ENCODE results near the gene SLC25A12. TPM values are rescaled to one million over a fixed set of nuclear protein-coding genes. Genes with fewer than 3 reads are reported as not detected.

SLC25A12 gene
- total RNA-seq, 1 donor from 2014 or later: 10.8 TPM

DNA sequence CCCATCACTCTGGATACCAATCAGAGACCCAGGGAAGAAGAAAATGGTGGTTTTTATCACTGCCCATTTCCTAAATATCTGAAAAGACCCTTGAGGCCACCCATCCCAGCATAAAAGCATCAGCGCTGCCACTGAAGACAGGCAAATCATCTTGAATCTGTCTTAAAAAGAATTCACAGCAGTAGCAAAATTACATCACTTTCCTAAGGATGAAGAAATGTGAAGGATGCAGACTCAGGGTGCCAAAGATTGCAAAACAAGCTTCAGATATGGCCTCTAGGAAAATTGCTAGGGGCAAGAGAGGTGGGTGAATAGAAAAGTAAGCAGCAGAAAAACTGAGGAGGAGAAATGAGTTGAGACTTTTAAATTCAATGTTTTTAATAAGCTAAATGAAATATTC, 70.0 kb downstream of the SLC25A12 start:
- peaks cover 10% of the 10 kb centered on the region for H3K36me3 ChIP-seq
- no peak for ATAC-seq
- no peaks in the 10 kb centered on the region for H3K27me3 ChIP-seq (ENCODE audit: low read depth)

DNA sequence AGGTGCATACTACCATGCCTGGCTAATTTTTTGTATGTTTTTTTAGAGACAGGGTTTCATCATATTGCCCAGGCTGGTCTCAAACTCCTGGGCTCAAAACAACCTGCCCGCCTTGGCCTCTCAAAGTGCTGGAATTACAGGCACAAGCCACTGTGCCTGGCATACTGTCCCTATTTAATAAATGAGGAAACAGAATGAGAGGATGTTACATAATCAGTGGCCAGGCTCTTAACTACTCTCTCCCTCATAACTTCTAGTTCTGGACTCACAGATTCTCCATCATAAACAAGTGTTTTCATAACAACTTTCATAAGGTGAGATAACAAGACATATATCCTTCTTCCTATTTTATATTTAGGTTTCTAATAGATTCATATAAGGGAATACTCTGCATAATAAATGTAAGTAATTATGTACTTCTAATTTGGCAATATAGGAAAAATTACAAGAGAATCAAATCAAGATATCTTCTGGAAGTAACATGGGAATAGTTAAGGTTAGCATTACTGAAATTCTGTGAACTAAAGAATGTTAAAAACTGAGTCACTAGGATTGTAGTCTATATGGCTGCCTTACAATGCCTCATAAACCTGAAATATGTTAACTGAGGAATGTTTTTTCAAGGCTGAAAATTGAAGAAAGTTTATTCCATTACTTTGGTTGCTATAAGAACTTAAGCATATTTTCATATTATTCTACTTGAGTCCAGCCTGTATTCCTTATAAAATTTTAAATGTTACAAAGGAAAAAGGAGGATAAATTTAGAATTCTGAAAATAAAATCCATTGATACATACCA, 71.3 kb downstream of the SLC25A12 start:
- no peaks in the 10 kb centered on the region for H3K9me3 ChIP-seq

More for the DNA sequence above, 70.0 kb downstream of the SLC25A12 start:
- TF ChIP-seq, protein P1, sequence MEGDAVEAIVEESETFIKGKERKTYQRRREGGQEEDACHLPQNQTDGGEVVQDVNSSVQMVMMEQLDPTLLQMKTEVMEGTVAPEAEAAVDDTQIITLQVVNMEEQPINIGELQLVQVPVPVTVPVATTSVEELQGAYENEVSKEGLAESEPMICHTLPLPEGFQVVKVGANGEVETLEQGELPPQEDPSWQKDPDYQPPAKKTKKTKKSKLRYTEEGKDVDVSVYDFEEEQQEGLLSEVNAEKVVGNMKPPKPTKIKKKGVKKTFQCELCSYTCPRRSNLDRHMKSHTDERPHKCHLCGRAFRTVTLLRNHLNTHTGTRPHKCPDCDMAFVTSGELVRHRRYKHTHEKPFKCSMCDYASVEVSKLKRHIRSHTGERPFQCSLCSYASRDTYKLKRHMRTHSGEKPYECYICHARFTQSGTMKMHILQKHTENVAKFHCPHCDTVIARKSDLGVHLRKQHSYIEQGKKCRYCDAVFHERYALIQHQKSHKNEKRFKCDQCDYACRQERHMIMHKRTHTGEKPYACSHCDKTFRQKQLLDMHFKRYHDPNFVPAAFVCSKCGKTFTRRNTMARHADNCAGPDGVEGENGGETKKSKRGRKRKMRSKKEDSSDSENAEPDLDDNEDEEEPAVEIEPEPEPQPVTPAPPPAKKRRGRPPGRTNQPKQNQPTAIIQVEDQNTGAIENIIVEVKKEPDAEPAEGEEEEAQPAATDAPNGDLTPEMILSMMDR (IDR thresholded peaks at IDR 0.05): no peak
- Histone ChIP-seq H3K4me1 (no peaks in the 10 kb centered on the region), H3K27ac (no peak overlapping the region), H3K4me3 (no peak overlapping the region), H3K9me3 (no peaks in the 10 kb centered on the region)
- no peak for DNase-seq
- intact Hi-C loops (cut with DNase I): no loop called here

DNA sequence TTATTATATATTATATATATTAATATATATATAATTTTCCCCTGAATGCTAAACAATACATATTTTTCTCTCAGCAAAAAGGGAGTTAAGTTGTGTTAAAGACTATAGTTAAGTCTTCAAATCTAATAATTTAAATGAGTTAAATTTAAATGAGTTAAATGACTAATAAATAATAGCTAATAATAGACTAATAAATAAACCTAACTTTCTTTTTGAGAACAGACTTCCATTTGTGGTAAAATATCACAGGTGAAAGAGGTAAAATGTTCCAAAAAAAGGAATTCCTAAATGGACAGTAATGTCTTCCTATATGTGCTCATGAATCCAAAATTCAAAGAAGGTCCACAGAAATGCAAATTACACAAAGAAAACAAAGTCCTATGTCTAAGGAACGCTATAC, 74.6 kb downstream of the SLC25A12 start:
- intact Hi-C loops (cut with DNase I): loop anchor here (10.0 kb wide), 1 partner anchor 285 kb away; the partner anchor contains the start of gene DLX2
- DNase-seq: no peak
- ATAC-seq: no peak
- Histone ChIP-seq H3K27me3 (ENCODE audit: low read depth) (no peaks in the 10 kb centered on the region), H3K9me3 (no peaks in the 10 kb centered on the region), H3K4me1 (no peaks in the 10 kb centered on the region), H3K36me3 (peaks cover 9% of the 10 kb centered on the region), H3K27ac (no peak overlapping the region), H3K4me3 (no peak overlapping the region)
- TF ChIP-seq, protein P1 (IDR thresholded peaks at IDR 0.05): no peak

More for the DNA sequence above, 71.3 kb downstream of the SLC25A12 start:
- ATAC-seq: peak in 1 of 2 donors; percentile 43
- peaks cover 10% of the 10 kb centered on the region for H3K36me3 ChIP-seq
- H3K27ac ChIP-seq: no peak overlapping the region
- H3K4me3 ChIP-seq: no peak overlapping the region
- H3K27me3 ChIP-seq (ENCODE audit: low read depth): no peaks in the 10 kb centered on the region
- TF ChIP-seq, protein P1 (IDR thresholded peaks at IDR 0.05): no peak
- no peak for DNase-seq
- H3K4me1 ChIP-seq: no peaks in the 10 kb centered on the region
- intact Hi-C loops (cut with DNase I): no loop called here

DNA sequence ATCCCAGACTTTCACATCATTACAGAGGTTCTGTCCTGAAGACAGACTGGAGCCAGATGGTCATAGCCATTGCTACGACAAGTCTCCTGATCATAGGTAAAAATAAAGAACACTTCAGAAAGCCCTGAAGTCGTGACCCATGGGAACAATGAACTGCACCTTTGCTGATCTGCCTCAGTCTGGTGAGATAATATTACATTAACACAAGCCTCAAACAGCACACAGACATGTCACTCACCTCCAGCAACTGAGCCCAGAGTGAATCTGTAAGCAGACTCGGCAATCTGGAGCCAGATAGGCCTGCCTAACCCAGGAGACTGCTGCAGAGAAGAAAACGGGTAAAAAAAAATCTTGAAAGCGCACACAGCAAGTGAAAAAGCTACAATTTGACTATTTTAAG, 79.2 kb downstream of the SLC25A12 start:
- ATAC-seq (no peak), DNase-seq (no peak)
- no peaks in the 10 kb centered on the region for H3K27me3 ChIP-seq (ENCODE audit: low read depth)
- intact Hi-C loops (cut with DNase I): loop anchor here (10.0 kb wide), 1 partner anchor 290 kb away; the partner anchor contains the start of gene DLX2
- no peak overlapping the region for H3K4me3 ChIP-seq
- peaks cover 9% of the 10 kb centered on the region for H3K36me3 ChIP-seq
- TF ChIP-seq, protein P1 (IDR thresholded peaks at IDR 0.05): no peak
- H3K27ac ChIP-seq: no peak overlapping the region
- H3K4me1 ChIP-seq: no peaks in the 10 kb centered on the region
- no peaks in the 10 kb centered on the region for H3K9me3 ChIP-seq

DNA sequence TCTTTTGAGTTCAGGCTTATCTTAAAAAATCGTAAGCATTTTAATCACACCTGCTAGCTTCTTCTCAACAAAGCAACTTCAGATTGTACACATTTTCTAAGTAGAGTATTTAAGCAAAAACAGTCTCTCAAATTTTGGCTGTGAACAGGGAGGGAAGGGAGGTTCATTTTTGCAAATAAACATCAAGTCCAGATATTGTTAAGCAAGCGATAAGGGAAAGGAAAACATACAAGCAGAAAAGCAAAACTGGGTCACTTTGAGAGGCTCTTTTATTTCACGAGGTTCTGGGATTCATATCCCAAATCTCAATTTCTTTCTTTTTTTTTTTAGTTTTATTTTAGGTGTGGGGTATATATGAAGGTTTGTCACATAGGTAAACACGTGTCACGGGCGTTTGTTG, 79.9 kb downstream of the SLC25A12 start:
- TF ChIP-seq, protein P1 (IDR thresholded peaks at IDR 0.05): no peak
- intact Hi-C loops (cut with DNase I): loop anchor here (10.0 kb wide), 1 partner anchor 291 kb away; the partner anchor contains the start of gene DLX2
- no peak for ATAC-seq

More for the DNA sequence above, 79.9 kb downstream of the SLC25A12 start:
- peaks cover 13% of the 10 kb centered on the region for H3K36me3 ChIP-seq
- no peaks in the 10 kb centered on the region for H3K4me1 ChIP-seq
- H3K27ac ChIP-seq: no peak overlapping the region
- H3K4me3 ChIP-seq: no peak overlapping the region
- DNase-seq: no peak
- no peaks in the 10 kb centered on the region for H3K9me3 ChIP-seq
- no peaks in the 10 kb centered on the region for H3K27me3 ChIP-seq (ENCODE audit: low read depth)
